ENCODE results near the gene PTPRE. TPM values are rescaled to one million over a fixed set of nuclear protein-coding genes. Genes with fewer than 3 reads are reported as not detected.

The PTPRE gene
- polyA plus RNA-seq, 5 donors: 7.2 to 10.1 (median 7.6) TPM

GRCh38 chr10:128058106-128058749 lies 151.3 kb downstream of the PTPRE start:
- no peak for DNase-seq

GRCh38 chr10:128058750-128059134 lies 151.8 kb downstream of the PTPRE start:
- DNase-seq: no peak

GRCh38 chr10:128059266-128059981 lies 152.5 kb downstream of the PTPRE start:
- no peak for DNase-seq

DNA sequence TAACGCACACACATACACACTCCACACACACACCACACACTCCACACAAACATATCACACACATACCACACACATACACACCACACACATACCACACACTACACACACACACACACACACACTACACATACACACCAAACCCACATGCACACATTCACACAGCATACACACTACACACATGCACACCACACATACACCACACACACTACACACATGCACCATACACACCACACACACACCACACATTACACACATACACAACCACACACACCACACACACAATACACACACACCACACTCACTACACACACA lies 153.0 kb downstream of the PTPRE start:
- no peak for DNase-seq

GRCh38 chr10:128060341-128061250 lies 153.7 kb downstream of the PTPRE start:
- no peak for DNase-seq

- no peak for DNase-seq
These were observed 154.7 kb downstream of the PTPRE start for GRCh38 chr10:128061306-128062300.

DNA sequence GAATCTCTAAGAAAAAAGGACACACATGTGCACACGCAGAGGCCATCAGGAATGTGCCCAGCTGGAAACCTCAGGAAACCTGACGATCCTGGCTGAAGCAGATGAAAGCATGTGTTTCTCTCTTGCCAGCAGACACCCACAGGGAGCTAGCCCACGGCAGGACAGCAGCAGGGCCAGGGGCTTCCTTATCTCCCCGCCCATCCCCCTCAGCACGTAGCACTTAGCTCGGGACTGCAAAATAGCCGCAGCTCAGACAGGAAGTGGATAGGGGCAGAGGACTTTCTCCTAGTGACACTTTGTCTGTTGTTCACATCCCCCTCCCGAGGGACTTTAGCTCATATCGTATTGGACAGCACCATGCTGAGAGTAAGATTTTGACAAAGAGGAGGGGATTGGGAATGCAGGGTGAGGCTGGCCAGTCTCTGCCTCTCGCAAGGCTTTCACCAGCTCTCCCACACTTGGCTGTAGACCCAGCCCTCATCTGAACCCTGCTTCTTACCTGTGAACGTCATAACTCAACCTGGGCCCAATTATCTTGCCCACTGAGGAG lies 155.5 kb downstream of the PTPRE start:
- peak in 1 of 2 donors; percentile 19 for DNase-seq

- peak in 1 of 2 donors; percentile 23 for DNase-seq
These were observed 156.1 kb downstream of the PTPRE start for GRCh38 chr10:128062881-128063563.

DNA sequence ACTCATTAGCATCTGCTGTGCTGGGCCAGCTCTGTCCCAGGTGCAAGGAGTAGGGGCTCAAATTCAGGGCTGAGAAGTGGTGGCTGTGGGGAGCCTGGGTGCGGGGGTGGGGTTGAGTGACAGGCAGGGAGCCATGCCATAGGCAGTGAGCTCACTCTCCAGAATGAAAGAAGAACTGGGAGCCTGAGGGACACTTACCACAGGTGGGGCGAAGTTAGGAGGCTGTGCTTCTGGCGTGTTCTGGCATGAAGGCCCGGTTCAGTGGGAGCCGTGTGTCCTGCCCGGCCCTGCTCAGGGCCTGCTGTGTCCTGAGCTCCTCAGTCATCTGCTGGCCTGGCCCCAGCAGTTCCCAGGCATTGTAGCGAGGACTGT lies 156.8 kb downstream of the PTPRE start:
- DNase-seq: no peak

DNA sequence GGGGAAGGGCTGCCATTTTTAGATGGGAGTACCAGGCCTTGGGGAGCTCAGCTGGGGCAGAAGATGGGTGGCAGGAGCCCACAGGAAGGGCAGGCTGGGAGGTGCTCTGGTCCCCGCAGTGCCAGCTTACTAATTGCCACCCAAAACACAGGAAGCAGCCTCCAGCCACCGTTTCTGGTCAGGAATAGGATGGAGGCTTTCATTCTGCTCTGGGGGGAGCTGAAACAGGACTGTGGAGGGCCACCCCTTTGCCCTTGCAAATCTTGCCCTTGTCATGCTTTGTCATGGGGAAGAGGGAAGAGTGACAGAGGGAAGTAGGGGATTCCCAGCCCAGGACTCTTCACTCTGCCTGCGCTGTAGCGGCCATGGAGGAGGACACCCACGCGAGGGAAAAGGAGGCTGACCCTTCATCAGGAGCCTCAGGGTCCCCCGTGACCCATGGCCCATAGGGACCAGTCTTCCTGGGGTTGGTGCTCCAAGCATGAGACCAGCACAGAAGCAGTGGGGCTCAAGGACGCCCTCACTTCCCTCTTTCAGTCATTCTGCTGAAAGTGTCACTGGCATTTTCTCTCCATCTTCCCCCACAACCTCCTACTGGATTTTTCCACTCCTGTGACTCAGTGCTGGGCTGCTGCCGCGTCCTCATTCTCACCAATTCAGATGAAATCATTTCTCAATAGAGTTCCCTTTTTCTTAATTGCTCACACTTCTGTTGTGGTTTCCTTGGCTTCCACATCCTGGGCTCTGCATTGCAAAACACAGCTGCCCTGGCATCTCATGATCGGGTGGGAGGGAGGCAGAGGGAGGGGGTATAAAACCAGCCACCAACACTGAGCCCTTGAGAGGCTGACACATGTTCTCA lies 157.4 kb downstream of the PTPRE start:
- DNase-seq: no peak

DNA sequence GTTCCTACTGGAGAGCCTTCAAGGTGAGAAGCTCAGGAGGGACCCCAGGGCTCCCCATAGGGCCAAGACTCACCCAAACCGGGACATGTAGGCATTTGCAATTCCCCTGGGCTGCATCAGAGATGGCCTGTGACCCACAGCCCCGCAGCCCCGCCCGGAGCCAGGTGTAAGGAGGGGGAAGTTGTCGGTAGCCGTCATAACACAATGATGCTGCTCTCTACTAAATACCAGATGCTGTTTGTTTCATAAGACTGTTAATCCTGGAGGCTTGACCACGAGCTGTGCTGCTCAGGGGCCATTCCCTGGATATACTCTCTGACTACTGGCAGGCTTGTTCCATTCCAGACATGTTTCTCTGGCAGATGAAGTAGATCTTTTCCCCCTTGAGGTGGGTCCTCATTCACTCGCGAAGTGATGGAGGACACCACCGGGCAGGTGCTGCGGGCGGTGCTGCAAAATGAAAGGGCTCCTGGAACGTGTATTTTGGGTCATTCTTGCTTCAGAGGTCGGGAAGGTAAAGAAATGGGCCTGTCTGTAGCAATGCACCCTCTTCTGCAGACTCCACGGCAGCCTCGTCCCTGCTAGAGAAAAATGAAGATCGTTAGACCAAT lies 158.2 kb downstream of the PTPRE start:
- DNase-seq: no peak

GRCh38 chr10:128065881-128066534 lies 159.1 kb downstream of the PTPRE start:
- no peak for DNase-seq

DNA sequence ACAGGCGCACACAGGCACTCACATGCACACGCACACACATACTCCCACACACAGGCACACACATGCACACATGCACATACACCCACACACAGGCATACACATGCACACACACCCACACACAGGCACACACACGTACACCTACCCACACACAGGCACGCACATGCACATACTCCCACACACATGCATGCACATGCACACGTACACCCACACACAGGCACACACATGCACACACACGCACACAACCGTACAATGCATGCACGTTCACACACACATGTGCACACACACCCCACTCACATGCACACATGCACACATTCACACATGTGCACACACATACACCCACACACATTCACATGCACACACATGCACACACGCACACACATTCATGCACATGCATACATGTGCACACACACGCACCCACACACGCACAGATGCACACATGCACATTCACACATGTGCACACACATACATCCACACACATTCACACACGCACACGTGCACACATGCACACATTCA lies 160.0 kb downstream of the PTPRE start:
- DNase-seq: no peak

- no peak for DNase-seq
These were observed 160.9 kb downstream of the PTPRE start for GRCh38 chr10:128067691-128068397.

DNA sequence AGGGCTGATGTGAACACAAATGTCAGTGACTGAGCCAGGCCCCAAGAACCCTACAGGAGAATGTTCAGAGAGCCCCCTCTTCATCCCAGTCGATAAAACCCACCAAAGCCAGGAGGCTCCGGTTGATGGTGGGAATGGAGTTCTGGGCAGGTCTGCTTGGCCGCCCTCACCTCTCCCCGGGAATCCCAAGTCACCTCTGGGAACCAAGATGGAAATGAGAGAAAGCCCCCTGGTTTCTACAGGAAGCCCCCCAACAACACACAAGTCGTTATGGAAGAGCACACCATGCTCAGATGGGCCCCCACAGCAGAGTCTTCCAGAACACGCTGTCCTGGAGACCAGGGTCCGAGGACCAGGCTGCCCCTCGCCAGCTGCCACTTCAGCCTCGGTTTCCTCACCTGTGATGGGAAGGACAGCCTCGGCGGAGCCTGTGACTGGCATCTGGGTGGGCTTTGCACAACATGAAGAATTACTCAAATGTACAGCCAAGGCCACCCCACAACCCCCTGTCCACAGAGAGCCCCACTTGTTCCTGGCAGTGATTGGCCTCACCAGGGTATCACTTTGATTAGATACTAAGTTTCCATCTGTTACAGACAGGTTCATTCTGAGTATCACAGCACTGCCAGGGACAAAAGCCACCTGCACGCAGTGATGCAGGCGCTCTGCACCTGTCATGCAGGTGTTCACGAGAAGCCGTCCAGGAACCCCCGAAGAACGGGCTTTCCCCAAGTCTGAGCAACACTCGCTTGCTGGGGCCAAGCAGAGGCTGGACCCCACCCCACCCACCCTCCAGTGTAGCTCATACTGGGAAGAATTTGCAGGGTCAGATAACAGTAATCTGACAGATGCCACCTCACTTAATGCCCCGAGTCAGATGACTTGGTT lies 161.7 kb downstream of the PTPRE start:
- no peak for DNase-seq

GRCh38 chr10:128069351-128070051 lies 162.6 kb downstream of the PTPRE start:
- peak; percentile 70 to 75 for DNase-seq

Measured in right lung (tissue), 5 donors.